Endothelial cell of umbilical vein (primary cell): ENCODE data around the gene MDN1.

Experiments used
- CTCF ChIP-seq, 2 donors: IDR thresholded peaks; 1 replicate in 1 of 2; 2 replicates in 1 of 2; pipeline ENCODE4 v1.5.1; 2011; ENCODE audit warnings: low read length in 2 of 2, mild to moderate bottlenecking in 2 of 2, moderate library complexity in 2 of 2, control low read depth in 1 of 2, inconsistent platforms in 1 of 2, low read depth in 1 of 2; ENCODE audit not compliant: insufficient read depth in 1 of 2; ENCODE audit errors: extremely low read depth in 1 of 2
- EZH2 ChIP-seq: IDR thresholded peaks from 2 replicates; pipeline ENCODE4 v1.6.1; 2012; ENCODE audit warnings: borderline replicate concordance, low read depth, mild to moderate bottlenecking, moderate library complexity, low read length, inconsistent platforms; ENCODE audit not compliant: severe bottlenecking
- POLR2A ChIP-seq: IDR thresholded peaks from 2 replicates; pipeline ENCODE4 v1.6.1; 2012; ENCODE audit warnings: low read depth, mild to moderate bottlenecking, control low read depth, low read length
- POLR2AphosphoS5 ChIP-seq: IDR thresholded peaks from 2 replicates; pipeline ENCODE4 v1.6.1; 2012; ENCODE audit warnings: low read depth, mild to moderate bottlenecking, control low read depth, low read length, moderate library complexity; ENCODE audit not compliant: insufficient read depth

- TF ChIP-seq POLR2A = no peak
- TF ChIP-seq CTCF (IDR thresholded peaks at IDR 0.05; ENCODE audit: extremely low read depth in 1 of 2, insufficient read depth in 1 of 2, low read depth in 1 of 2, low read length in 2 of 2) = no peak
- TF ChIP-seq EZH2 = no peak
- TF ChIP-seq POLR2AphosphoS5 = no peak
Observed at GRCh38 chr6:89642956-89643355, 176.6 kb downstream of the MDN1 start.
